ENCODE results near the gene LIMK1. TPM values are rescaled to one million over a fixed set of nuclear protein-coding genes. Genes with fewer than 3 reads are reported as not detected.

LIMK1 gene
- total and polyA plus RNA-seq, 4 donors, result 0.63 to 4.1 (median 3.4) TPM

- WGBS, result 98% methylated on average over 17 of the region's 17 CpGs
- Histone ChIP-seq H3K27ac (ENCODE audit: low read depth in 1 of 2, low read length in 2 of 2) (no peak overlapping the region), H3K9me3 (ENCODE audit: control insufficient read depth in 4 of 4, low read length in 3 of 4) (no peaks in the 10 kb centered on the region), H3K9ac (ENCODE audit: low read depth in 1 of 2, low read length in 2 of 2) (no peak overlapping the region), H3K36me3 (ENCODE audit: control insufficient read depth in 4 of 4, insufficient read depth in 3 of 4, low read depth in 1 of 4, low read length in 3 of 4) (peaks cover 0 to 2% (median 0%) of the 10 kb centered on the region in 4 donors), H3K27me3 (ENCODE audit: control insufficient read depth in 4 of 4, insufficient read depth in 4 of 4, low read length in 3 of 4) (no peaks in the 10 kb centered on the region), H3K4me1 (ENCODE audit: control insufficient read depth in 4 of 4, insufficient read depth in 4 of 4, low read length in 3 of 4) (peaks cover 0 to 5% (median 0%) of the 10 kb centered on the region in 4 donors), H3K4me3 (ENCODE audit: low read depth in 1 of 3, low read length in 3 of 3) (no peak overlapping the region)
- no peak for DNase-seq (ENCODE audit: low spot score)
- TF ChIP-seq GABPA (IDR thresholded peaks at IDR 0.05 in 1 of 2, conservative IDR thresholded peaks at IDR 0.05 in 1 of 2) (no peak), FOXA2 (IDR thresholded peaks at IDR 0.05) (no peak), MAX (IDR thresholded peaks at IDR 0.05) (no peak), YY1 (IDR thresholded peaks at IDR 0.05) (no peak), HNF4G (IDR thresholded peaks at IDR 0.05) (no peak), RXRA (IDR thresholded peaks at IDR 0.05) (no peak), NR2F2 (IDR thresholded peaks at IDR 0.05) (no peak), REST (IDR thresholded peaks at IDR 0.05) (no peak), HNF4A (conservative IDR thresholded peaks at IDR 0.05) (no peak), RAD21 (IDR thresholded peaks at IDR 0.05) (no peak), EGR1 (IDR thresholded peaks at IDR 0.05; ENCODE audit: low read depth in 2 of 2) (no peak), FOXA1 (IDR thresholded peaks at IDR 0.05) (no peak), SP1 (IDR thresholded peaks at IDR 0.05) (no peak), CTCF (IDR thresholded peaks at IDR 0.05; ENCODE audit: low read depth, low read length, missing input control) (no peak), ATF3 (IDR thresholded peaks at IDR 0.05) (no peak), ZBTB33 (IDR thresholded peaks at IDR 0.05) (no peak), JUND (IDR thresholded peaks at IDR 0.05) (no peak)
Measured at GRCh38 chr7:74099031-74099430, 15.4 kb downstream of the LIMK1 start.

All from liver (tissue), 9 donors.